Liver (tissue), 9 donors: ENCODE results near the gene DNAJB6. TPM values are rescaled to one million over a fixed set of nuclear protein-coding genes. Genes with fewer than 3 reads are reported as not detected.

Experiments used
- DNase-seq: peaks from one replicate; pipeline ENCODE4 v3.0.0-alpha.2; 2017; ENCODE audit warnings: low spot score
- H3K27ac ChIP-seq, 2 donors: one replicate each; pipeline ENCODE4 v1.7.0; 2013; ENCODE audit warnings: inconsistent platforms in 2 of 2, low read length in 2 of 2, control low read depth in 1 of 2, low read depth in 1 of 2, mild to moderate bottlenecking in 1 of 2
- H3K27me3 ChIP-seq, 4 donors: one replicate each; pipeline versions ENCODE4 v1.6.1 to v1.7.0; 2013; ENCODE audit warnings: low read length in 3 of 4, inconsistent platforms in 1 of 4, mild to moderate bottlenecking in 1 of 4, moderate library complexity in 1 of 4; ENCODE audit not compliant: control insufficient read depth in 4 of 4, insufficient read depth in 4 of 4
- H3K36me3 ChIP-seq, 4 donors: one replicate each; pipeline versions ENCODE4 v1.6.1 to v1.7.0; 2013; ENCODE audit warnings: low read length in 3 of 4, mild to moderate bottlenecking in 3 of 4, low read depth in 1 of 4, moderate library complexity in 1 of 4; ENCODE audit not compliant: control insufficient read depth in 4 of 4, insufficient read depth in 3 of 4
- H3K4me1 ChIP-seq, 4 donors: one replicate each; pipeline versions ENCODE4 v1.6.1 to v1.7.0; 2013; ENCODE audit warnings: low read length in 3 of 4, mild to moderate bottlenecking in 3 of 4, moderate library complexity in 1 of 4; ENCODE audit not compliant: control insufficient read depth in 4 of 4, insufficient read depth in 4 of 4
- H3K4me3 ChIP-seq, 3 donors: one replicate each; pipeline versions ENCODE4 v1.6.1 to v1.7.0; 2013; ENCODE audit warnings: low read length in 3 of 3, control low read depth in 1 of 3, low read depth in 1 of 3, mild to moderate bottlenecking in 1 of 3
- H3K9ac ChIP-seq, 2 donors: one replicate each; pipeline ENCODE4 v1.7.0; 2013; ENCODE audit warnings: low read length in 2 of 2, mild to moderate bottlenecking in 2 of 2, moderate library complexity in 2 of 2, control low read depth in 1 of 2, low read depth in 1 of 2
- H3K9me3 ChIP-seq, 4 donors: one replicate each; pipeline versions ENCODE4 v1.6.1 to v1.7.0; 2013; ENCODE audit warnings: low read length in 3 of 4; ENCODE audit not compliant: control insufficient read depth in 4 of 4
- EGR1 ChIP-seq, 2 donors: IDR thresholded peaks; 2 replicates each; pipeline ENCODE4 v1.6.1; 2016 to 2018; ENCODE audit warnings: antibody characterized with exemption in 2 of 2, low read depth in 2 of 2
- FOXA1 ChIP-seq: IDR thresholded peaks from 2 replicates; pipeline ENCODE4 v1.6.1; 2016; ENCODE audit warnings: antibody characterized with exemption
- FOXA2 ChIP-seq: IDR thresholded peaks from 2 replicates; pipeline ENCODE4 v1.6.1; 2016; ENCODE audit warnings: antibody characterized with exemption
- GABPA ChIP-seq, 2 donors: IDR thresholded peaks in 1 of 2; conservative IDR thresholded peaks in 1 of 2; 2 replicates each; pipeline ENCODE4 v1.6.1; 2016; ENCODE audit warnings: antibody characterized with exemption in 2 of 2, mild to moderate bottlenecking in 1 of 2, moderate library complexity in 1 of 2
- HNF4A ChIP-seq, 2 donors: conservative IDR thresholded peaks; 2 replicates each; pipeline ENCODE4 v1.6.1; 2016; ENCODE audit warnings: antibody characterized with exemption in 2 of 2, mild to moderate bottlenecking in 2 of 2
- HNF4G ChIP-seq: IDR thresholded peaks from 2 replicates; pipeline ENCODE4 v1.6.1; 2016; ENCODE audit warnings: antibody characterized with exemption
- JUND ChIP-seq, 2 donors: IDR thresholded peaks; 2 replicates each; pipeline ENCODE4 v1.6.1; 2016; ENCODE audit warnings: antibody characterized with exemption in 2 of 2
- NR2F2 ChIP-seq: IDR thresholded peaks from 2 replicates; pipeline ENCODE4 v1.6.1; 2016; ENCODE audit warnings: antibody characterized with exemption
- RAD21 ChIP-seq, 2 donors: IDR thresholded peaks; 2 replicates each; pipeline ENCODE4 v1.6.1; 2016; ENCODE audit warnings: antibody characterized with exemption in 2 of 2, mild to moderate bottlenecking in 2 of 2
- RXRA ChIP-seq, 2 donors: IDR thresholded peaks; 2 replicates each; pipeline ENCODE4 v1.6.1; 2017 to 2018; ENCODE audit warnings: antibody characterized with exemption in 2 of 2, mild to moderate bottlenecking in 1 of 2
- SP1 ChIP-seq: IDR thresholded peaks from 2 replicates; pipeline ENCODE4 v1.6.1; 2018; ENCODE audit warnings: antibody characterized with exemption, mild to moderate bottlenecking
- TAF1 ChIP-seq: conservative IDR thresholded peaks from 2 replicates; pipeline ENCODE4 v1.6.1; 2016; ENCODE audit warnings: antibody characterized with exemption, mild to moderate bottlenecking
- YY1 ChIP-seq: IDR thresholded peaks from 2 replicates; pipeline ENCODE4 v1.6.1; 2016; ENCODE audit warnings: antibody characterized with exemption, mild to moderate bottlenecking
- WGBS: extraction: QIAGEN DNeasy Blood & Tissue Kit; methylation state at CpG from one replicate; pipeline ENCODE4 v1.1.7; 2013; 5-methylcytosine and 5-hydroxymethylcytosine counted together
- polyA plus RNA-seq, 2 donors: library from polyadenylated mRNA; stranded (reverse) in 1 of 2; unstranded in 1 of 2; fragments of 200-250 nt in 1 of 2; fragments of >200 nt in 1 of 2; fragmentation: Nextera tagmentation in 1 of 2; extraction: Ambion mirVana in 1 of 2; gene quantifications; one replicate each; pipeline versions ENCODE4 v1.2.1 to v1.2.3, GENCODE V29; 2013 to 2015
- total RNA-seq, 2 donors: library from RNA; depleted of rRNA; stranded (reverse); fragments of >200 nt; gene quantifications; one replicate each; pipeline ENCODE4 v1.2.3, GENCODE V29; 2014
- TF ChIP-seq, protein P1 (sequence below): fragments of 150-350 bp; IDR thresholded peaks from 2 replicates; pipeline ENCODE4 v1.5.1; 2017; ENCODE audit warnings: improper control_type of control experiment, low read depth, low read length; ENCODE audit not compliant: missing input control
- TF ChIP-seq, protein P2 (sequence below): IDR thresholded peaks from 2 replicates; pipeline ENCODE4 v1.6.1; 2016; ENCODE audit warnings: antibody characterized with exemption
- TF ChIP-seq, protein P3 (sequence below): IDR thresholded peaks from 2 replicates; pipeline ENCODE4 v1.6.1; 2016; ENCODE audit warnings: antibody characterized with exemption
- TF ChIP-seq, protein P4 (sequence below): IDR thresholded peaks from 2 replicates; pipeline ENCODE4 v1.6.1; 2016; ENCODE audit warnings: antibody characterized with exemption
- TF ChIP-seq, protein P5 (sequence below): IDR thresholded peaks from 2 replicates; pipeline ENCODE4 v1.6.1; 2016; ENCODE audit warnings: antibody characterized with exemption, mild to moderate bottlenecking
- donor health status: healthy.
- donor health status: healthy.
- donor health status: healthy.
- donor health status: healthy.
- donor health status: healthy.

The DNAJB6 gene
- total and polyA plus RNA-seq, 4 donors: 26.5 to 46.6 (median 42.4) TPM

DNA sequence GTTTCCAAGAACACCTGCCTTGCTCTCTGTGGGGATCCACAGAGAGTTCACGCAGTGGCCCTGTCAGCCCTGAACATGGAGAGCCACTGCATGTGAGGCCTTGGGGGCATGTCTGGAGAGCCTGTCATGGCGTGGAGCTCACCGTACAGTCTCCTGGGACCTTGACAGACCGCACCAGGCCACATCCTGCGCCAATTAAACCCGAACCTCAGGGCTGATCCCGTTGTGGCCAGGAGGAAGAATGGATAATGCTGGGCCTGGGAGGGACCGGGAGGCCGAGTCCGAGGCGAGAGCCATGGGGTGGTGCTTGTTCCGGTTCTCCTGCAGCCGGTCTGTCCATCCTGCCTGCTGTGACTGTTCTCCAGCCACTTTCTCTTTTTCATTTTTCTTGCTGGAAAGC is 68.7 kb downstream of the DNAJB6 start:
- Histone ChIP-seq H3K27me3 (no peaks in the 10 kb centered on the region), H3K27ac (no peak overlapping the region), H3K9ac (no peak overlapping the region), H3K36me3 (peaks cover 0 to 19% (median 4%) of the 10 kb centered on the region in 4 donors), H3K4me1 (no peaks in the 10 kb centered on the region), H3K9me3 (no peaks in the 10 kb centered on the region), H3K4me3 (no peak overlapping the region)
- WGBS: 93% methylated on average over 13 of the region's 13 CpGs
- TF ChIP-seq GABPA (IDR thresholded peaks at IDR 0.05 in 1 of 2, conservative IDR thresholded peaks at IDR 0.05 in 1 of 2) (no peak), TAF1 (no peak), NR2F2 (no peak), RAD21 (IDR thresholded peaks at IDR 0.05) (no peak), HNF4G (no peak), RXRA (IDR thresholded peaks at IDR 0.05) (no peak), YY1 (no peak)
- no peak for DNase-seq

DNA sequence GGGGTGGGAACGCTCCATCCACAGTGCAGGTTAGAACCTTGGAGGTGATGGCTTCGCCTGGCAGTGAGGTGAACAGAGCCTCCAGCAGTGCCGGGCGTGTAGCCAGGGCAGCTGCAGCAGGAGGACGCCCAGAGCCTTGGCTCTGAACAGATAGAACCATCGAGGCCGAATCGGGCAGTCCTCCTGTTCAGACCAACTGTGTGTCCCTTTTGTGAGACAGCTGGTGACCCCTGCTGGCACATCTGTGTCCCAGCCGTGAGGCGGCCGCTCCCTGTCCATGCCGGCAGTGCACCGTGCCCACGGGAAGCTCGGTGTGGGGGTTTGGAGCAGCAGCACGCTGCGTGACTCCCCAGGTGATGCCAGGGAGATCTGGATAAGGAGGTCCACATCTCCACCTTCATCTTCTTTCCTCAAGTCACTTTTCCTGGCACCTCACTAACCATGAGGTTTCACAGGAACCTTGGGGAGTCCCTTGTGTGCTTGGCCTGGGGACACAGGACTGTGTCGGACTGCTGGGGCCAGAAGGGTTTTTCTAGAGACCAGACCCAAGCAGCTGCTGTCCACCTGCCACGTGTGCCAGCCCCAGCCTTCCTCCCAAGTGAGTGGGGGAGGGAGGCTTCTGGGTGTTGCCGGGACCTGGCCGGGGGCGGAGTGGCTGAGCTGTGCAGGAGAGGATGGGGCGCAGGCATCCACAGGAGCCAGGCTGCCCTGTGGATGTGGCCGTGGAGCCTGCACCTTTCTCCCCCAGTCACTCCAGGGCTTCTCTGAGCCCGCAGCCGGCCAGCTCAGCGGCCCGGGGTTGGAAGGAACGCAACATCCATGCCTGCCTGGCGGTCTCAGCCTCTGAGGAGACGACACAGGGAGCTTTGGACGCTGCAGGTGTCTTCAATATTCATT is 69.4 kb downstream of the DNAJB6 start:
- H3K9me3 ChIP-seq: no peaks in the 10 kb centered on the region
- no peaks in the 10 kb centered on the region for H3K27me3 ChIP-seq
- DNase-seq: no peak
- H3K36me3 ChIP-seq: peaks cover 0 to 20% (median 3%) of the 10 kb centered on the region in 4 donors
- no peak overlapping the region for H3K9ac ChIP-seq
- no peaks in the 10 kb centered on the region for H3K4me1 ChIP-seq
- H3K4me3 ChIP-seq: no peak overlapping the region
- 95% methylated on average over 32 of the region's 32 CpGs for WGBS
- TF ChIP-seq YY1: no peak
- TF ChIP-seq, protein P1, sequence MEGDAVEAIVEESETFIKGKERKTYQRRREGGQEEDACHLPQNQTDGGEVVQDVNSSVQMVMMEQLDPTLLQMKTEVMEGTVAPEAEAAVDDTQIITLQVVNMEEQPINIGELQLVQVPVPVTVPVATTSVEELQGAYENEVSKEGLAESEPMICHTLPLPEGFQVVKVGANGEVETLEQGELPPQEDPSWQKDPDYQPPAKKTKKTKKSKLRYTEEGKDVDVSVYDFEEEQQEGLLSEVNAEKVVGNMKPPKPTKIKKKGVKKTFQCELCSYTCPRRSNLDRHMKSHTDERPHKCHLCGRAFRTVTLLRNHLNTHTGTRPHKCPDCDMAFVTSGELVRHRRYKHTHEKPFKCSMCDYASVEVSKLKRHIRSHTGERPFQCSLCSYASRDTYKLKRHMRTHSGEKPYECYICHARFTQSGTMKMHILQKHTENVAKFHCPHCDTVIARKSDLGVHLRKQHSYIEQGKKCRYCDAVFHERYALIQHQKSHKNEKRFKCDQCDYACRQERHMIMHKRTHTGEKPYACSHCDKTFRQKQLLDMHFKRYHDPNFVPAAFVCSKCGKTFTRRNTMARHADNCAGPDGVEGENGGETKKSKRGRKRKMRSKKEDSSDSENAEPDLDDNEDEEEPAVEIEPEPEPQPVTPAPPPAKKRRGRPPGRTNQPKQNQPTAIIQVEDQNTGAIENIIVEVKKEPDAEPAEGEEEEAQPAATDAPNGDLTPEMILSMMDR: no peak
- no peak for TF ChIP-seq RAD21 (IDR thresholded peaks at IDR 0.05)
- TF ChIP-seq NR2F2: no peak
- TF ChIP-seq JUND (IDR thresholded peaks at IDR 0.05): no peak
- TF ChIP-seq RXRA (IDR thresholded peaks at IDR 0.05): no peak
- TF ChIP-seq SP1: no peak
- no peak for TF ChIP-seq GABPA (IDR thresholded peaks at IDR 0.05 in 1 of 2, conservative IDR thresholded peaks at IDR 0.05 in 1 of 2)
- TF ChIP-seq EGR1 (IDR thresholded peaks at IDR 0.05; ENCODE audit: low read depth in 2 of 2): no peak
- no peak for TF ChIP-seq HNF4G
- TF ChIP-seq, protein P2, sequence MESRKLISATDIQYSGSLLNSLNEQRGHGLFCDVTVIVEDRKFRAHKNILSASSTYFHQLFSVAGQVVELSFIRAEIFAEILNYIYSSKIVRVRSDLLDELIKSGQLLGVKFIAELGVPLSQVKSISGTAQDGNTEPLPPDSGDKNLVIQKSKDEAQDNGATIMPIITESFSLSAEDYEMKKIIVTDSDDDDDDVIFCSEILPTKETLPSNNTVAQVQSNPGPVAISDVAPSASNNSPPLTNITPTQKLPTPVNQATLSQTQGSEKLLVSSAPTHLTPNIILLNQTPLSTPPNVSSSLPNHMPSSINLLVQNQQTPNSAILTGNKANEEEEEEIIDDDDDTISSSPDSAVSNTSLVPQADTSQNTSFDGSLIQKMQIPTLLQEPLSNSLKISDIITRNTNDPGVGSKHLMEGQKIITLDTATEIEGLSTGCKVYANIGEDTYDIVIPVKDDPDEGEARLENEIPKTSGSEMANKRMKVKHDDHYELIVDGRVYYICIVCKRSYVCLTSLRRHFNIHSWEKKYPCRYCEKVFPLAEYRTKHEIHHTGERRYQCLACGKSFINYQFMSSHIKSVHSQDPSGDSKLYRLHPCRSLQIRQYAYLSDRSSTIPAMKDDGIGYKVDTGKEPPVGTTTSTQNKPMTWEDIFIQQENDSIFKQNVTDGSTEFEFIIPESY: no peak
- TF ChIP-seq TAF1: no peak
- TF ChIP-seq, protein P3, sequence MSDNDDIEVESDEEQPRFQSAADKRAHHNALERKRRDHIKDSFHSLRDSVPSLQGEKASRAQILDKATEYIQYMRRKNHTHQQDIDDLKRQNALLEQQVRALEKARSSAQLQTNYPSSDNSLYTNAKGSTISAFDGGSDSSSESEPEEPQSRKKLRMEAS: no peak
- TF ChIP-seq, protein P4, sequence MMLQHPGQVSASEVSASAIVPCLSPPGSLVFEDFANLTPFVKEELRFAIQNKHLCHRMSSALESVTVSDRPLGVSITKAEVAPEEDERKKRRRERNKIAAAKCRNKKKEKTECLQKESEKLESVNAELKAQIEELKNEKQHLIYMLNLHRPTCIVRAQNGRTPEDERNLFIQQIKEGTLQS: no peak
- TF ChIP-seq HNF4A (conservative IDR thresholded peaks at IDR 0.05): no peak
- TF ChIP-seq FOXA2: no peak
- TF ChIP-seq FOXA1: no peak
- TF ChIP-seq, protein P5, sequence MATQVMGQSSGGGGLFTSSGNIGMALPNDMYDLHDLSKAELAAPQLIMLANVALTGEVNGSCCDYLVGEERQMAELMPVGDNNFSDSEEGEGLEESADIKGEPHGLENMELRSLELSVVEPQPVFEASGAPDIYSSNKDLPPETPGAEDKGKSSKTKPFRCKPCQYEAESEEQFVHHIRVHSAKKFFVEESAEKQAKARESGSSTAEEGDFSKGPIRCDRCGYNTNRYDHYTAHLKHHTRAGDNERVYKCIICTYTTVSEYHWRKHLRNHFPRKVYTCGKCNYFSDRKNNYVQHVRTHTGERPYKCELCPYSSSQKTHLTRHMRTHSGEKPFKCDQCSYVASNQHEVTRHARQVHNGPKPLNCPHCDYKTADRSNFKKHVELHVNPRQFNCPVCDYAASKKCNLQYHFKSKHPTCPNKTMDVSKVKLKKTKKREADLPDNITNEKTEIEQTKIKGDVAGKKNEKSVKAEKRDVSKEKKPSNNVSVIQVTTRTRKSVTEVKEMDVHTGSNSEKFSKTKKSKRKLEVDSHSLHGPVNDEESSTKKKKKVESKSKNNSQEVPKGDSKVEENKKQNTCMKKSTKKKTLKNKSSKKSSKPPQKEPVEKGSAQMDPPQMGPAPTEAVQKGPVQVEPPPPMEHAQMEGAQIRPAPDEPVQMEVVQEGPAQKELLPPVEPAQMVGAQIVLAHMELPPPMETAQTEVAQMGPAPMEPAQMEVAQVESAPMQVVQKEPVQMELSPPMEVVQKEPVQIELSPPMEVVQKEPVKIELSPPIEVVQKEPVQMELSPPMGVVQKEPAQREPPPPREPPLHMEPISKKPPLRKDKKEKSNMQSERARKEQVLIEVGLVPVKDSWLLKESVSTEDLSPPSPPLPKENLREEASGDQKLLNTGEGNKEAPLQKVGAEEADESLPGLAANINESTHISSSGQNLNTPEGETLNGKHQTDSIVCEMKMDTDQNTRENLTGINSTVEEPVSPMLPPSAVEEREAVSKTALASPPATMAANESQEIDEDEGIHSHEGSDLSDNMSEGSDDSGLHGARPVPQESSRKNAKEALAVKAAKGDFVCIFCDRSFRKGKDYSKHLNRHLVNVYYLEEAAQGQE: no peak
- no peak overlapping the region for H3K27ac ChIP-seq
